Mesendoderm (in vitro differentiated cells): ENCODE measurements around the gene ZNF578. TPM values are rescaled to one million over a fixed set of nuclear protein-coding genes. Genes with fewer than 3 reads are reported as not detected.

Experiments used
- DNase-seq: peaks from one replicate; pipeline ENCODE4 v3.0.0; 2013
- H2AK5ac ChIP-seq: 2 replicates; pipeline ENCODE4 v1.6.1; 2013; ENCODE audit warnings: low read length, inconsistent platforms
- H2BK120ac ChIP-seq: 2 replicates; pipeline ENCODE4 v1.6.1; 2013; ENCODE audit warnings: low read depth, mild to moderate bottlenecking, low read length, moderate library complexity, mixed read lengths
- H2BK15ac ChIP-seq: replicated peaks from 2 replicates; pipeline ENCODE4 v1.6.1; 2013; ENCODE audit warnings: low read depth, mild to moderate bottlenecking, moderate library complexity
- H2BK5ac ChIP-seq: 2 replicates; pipeline ENCODE4 v1.6.1; 2013; ENCODE audit warnings: low read length, inconsistent platforms
- H3K18ac ChIP-seq: 2 replicates; pipeline ENCODE4 v1.6.1; 2013; ENCODE audit warnings: mild to moderate bottlenecking, low read length, mixed read lengths
- H3K23ac ChIP-seq: one replicate; pipeline ENCODE4 v1.6.1; 2013; ENCODE audit warnings: low read length
- H3K27ac ChIP-seq: 2 replicates; pipeline ENCODE4 v1.5.1; 2013; ENCODE audit warnings: low read depth, mild to moderate bottlenecking, inconsistent platforms, low read length, moderate library complexity
- H3K27me3 ChIP-seq: 2 replicates; pipeline ENCODE4 v1.6.1; 2013; ENCODE audit warnings: low read length, control low read depth, mild to moderate bottlenecking, inconsistent platforms; ENCODE audit not compliant: insufficient read depth, poor library complexity
- H3K36me3 ChIP-seq: 2 replicates; pipeline ENCODE4 v1.6.1; 2013; ENCODE audit warnings: low read length, inconsistent platforms; ENCODE audit not compliant: control insufficient read depth, insufficient read depth
- H3K4ac ChIP-seq: one replicate; pipeline ENCODE4 v1.6.1; 2013; ENCODE audit warnings: low read depth, mild to moderate bottlenecking, low read length, moderate library complexity
- H3K4me1 ChIP-seq: 2 replicates; pipeline ENCODE4 v1.6.1; 2013; ENCODE audit warnings: low read depth, low read length, inconsistent platforms; ENCODE audit not compliant: control insufficient read depth
- H3K4me2 ChIP-seq: 2 replicates; pipeline ENCODE4 v1.6.1; 2013; ENCODE audit warnings: low read length
- H3K4me3 ChIP-seq: 2 replicates; pipeline ENCODE4 v1.5.1; 2013; ENCODE audit warnings: mild to moderate bottlenecking, low read length
- H3K56ac ChIP-seq: one replicate; pipeline ENCODE4 v1.6.1; 2013; ENCODE audit warnings: low read length
- H3K79me1 ChIP-seq: 2 replicates; pipeline ENCODE4 v1.6.1; 2013; ENCODE audit warnings: low read length, inconsistent platforms
- H3K79me2 ChIP-seq: 2 replicates; pipeline ENCODE4 v1.6.1; 2013; ENCODE audit warnings: mild to moderate bottlenecking, low read length; ENCODE audit not compliant: control insufficient read depth, insufficient read depth
- H3K9ac ChIP-seq: 2 replicates; pipeline ENCODE4 v1.6.1; 2013; ENCODE audit warnings: low read length, inconsistent platforms
- H4K5ac ChIP-seq: one replicate; pipeline ENCODE4 v1.6.1; 2013; ENCODE audit warnings: low read length
- H4K8ac ChIP-seq: one replicate; pipeline ENCODE4 v1.6.1; 2013; ENCODE audit warnings: low read depth, mild to moderate bottlenecking, control low read depth, low read length, moderate library complexity
- WGBS: extraction: QIAGEN DNeasy Blood & Tissue Kit; methylation state at CpG from one replicate; pipeline ENCODE4 v1.1.7; 2013; ENCODE audit warnings: low lambda C conversion rate, missing lambda C conversion rate; ENCODE audit not compliant: insufficient coverage; ENCODE audit errors: extremely low coverage; 5-methylcytosine and 5-hydroxymethylcytosine counted together
- polyA plus RNA-seq, 2 experiments: library from polyadenylated mRNA; stranded (reverse); fragments of 200-250 nt; gene quantifications; one replicate each; pipeline ENCODE4 v1.2.3, GENCODE V29; 2013

Gene ZNF578
- 8.0 TPM for polyA plus RNA-seq (2013, experiment 1 of 2)
- polyA plus RNA-seq (2013, experiment 2 of 2) = 7.3 TPM

DNA sequence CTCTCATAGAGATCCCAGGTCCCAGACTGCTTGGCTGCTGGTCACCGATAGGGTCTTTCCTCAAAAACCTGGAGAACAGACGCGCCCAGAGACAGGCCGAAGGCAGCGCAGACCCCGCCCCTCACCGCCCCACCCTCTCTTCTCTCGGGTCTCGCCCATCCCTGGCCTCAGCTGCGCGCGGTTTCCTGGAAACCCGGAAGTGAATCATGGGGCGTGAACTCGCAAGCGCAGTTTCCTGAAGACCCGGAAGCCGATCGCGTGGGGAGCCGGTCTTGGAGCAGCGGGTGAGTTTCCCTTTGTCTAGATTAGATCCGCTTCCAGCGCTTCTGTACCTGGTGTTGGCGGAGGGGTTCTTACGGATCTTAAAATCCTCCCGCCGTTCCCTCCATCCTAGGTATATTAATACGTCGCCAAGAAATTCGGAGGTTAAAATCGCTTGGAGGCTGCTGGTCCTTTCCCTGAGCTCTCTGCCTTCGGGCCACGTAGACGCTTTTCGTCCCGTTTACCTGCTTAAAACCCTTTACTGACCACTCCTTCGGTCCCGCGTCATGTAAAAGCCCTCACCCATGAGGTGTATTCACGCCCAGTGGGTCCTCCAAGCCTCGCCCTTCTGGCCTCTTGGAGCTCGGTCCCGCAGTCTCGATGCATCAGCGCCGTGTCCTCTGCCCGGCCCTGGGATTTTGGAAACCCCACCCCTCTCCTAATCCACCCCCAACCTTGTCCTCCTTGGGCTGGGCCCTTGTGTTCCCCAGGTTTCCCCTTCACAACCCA lies at the start of gene ZNF578:
ZNF578 (plus strand) TSS at position 230 of the 771 bp plus-strand sequence. CDS start 48,293 bp downstream, outside the sequence.
- Histone ChIP-seq H4K5ac (no peak within 1 kb of the TSS), H2AK5ac (no peak within 1 kb of the TSS), H3K4me1 (no peaks in the 10 kb centered on the region), H3K18ac (no peak within 1 kb of the TSS), H3K4ac (no peak within 1 kb of the TSS), H3K23ac (no peak within 1 kb of the TSS), H3K4me2 (no peak within 1 kb of the TSS), H3K56ac (peak within 1 kb of the TSS; percentile 25), H3K79me1 (no peaks in the 10 kb centered on the region), H2BK15ac (no peak within 1 kb of the TSS), H3K79me2 (no peaks in the 10 kb centered on the region), H3K9ac (peak within 1 kb of the TSS; percentile 27), H3K27me3 (no peaks in the 10 kb centered on the region), H3K27ac (no peak within 1 kb of the TSS), H2BK5ac (no peak within 1 kb of the TSS), H4K8ac (peak within 1 kb of the TSS; percentile 42), H2BK120ac (no peak within 1 kb of the TSS), H3K36me3 (no peaks in the 10 kb centered on the region), H3K4me3 (peak within 1 kb of the TSS; percentile 45)
- peak; percentile 91 for DNase-seq
- WGBS = no CpG with 5 or more reads among the region's 48 CpGs

DNA sequence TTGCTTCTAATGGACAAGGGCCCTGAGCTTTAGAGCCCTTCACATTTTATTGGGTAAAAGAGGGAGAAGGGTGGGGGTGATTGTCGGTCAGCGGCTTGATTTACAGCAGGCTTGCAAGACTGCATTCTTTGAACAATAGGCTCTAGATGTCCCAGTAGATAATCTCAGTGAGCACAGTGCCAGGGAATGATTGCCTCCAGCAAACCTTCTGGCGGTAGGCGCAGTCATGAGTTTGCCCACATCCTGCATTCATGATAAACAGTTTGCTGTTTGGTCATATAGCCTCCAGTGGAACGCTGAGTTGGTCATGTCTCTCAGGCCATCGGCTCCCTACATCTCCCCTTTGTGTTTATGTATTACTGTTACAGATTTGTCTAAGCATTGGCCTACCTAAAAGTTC lies 43.1 kb upstream of the ZNF578 start:
- Histone ChIP-seq H3K36me3 (no peaks in the 10 kb centered on the region), H3K23ac (no peak overlapping the region), H3K79me1 (no peaks in the 10 kb centered on the region), H3K27ac (no peak overlapping the region), H2AK5ac (no peak overlapping the region), H3K4me3 (no peak overlapping the region), H3K56ac (no peak overlapping the region), H3K4ac (no peak overlapping the region), H2BK15ac (no peak overlapping the region), H3K18ac (no peak overlapping the region), H4K8ac (no peak overlapping the region), H3K4me1 (no peaks in the 10 kb centered on the region), H3K79me2 (no peaks in the 10 kb centered on the region), H2BK120ac (no peak overlapping the region), H4K5ac (no peak overlapping the region), H3K4me2 (no peak overlapping the region), H3K27me3 (no peaks in the 10 kb centered on the region), H2BK5ac (no peak overlapping the region), H3K9ac (no peak overlapping the region)
- WGBS = no CpG with 5 or more reads among the region's 6 CpGs
- no peak for DNase-seq

DNA sequence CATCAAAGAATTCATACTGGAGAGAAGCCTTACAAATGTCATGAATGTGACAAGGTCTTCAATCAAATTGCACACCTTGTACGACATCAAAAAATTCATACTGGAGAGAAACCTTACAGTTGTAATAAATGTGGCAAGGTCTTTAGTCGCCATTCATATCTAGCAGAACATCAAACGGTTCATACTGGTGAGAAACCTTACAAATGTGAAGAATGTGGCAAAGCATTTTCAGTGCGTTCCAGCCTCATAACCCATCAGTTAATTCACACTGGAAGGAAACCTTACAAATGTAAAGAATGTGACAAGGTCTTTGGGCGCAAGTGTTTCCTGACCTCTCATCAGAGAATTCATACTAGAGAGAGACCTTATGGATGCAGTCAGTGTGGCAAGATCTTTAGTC lies 37.6 kb upstream of the ZNF578 start:
- H3K27ac ChIP-seq = no peak overlapping the region
- H3K4me3 ChIP-seq = no peak overlapping the region
- no peak overlapping the region for H3K18ac ChIP-seq
- H3K4me2 ChIP-seq = no peak overlapping the region
- H2AK5ac ChIP-seq = no peak overlapping the region
- H3K4me1 ChIP-seq = no peaks in the 10 kb centered on the region
- H3K4ac ChIP-seq = no peak overlapping the region
- H3K27me3 ChIP-seq = no peaks in the 10 kb centered on the region
- no peak overlapping the region for H4K8ac ChIP-seq
- no peak overlapping the region for H2BK120ac ChIP-seq
- no peak overlapping the region for H4K5ac ChIP-seq
- H3K23ac ChIP-seq = no peak overlapping the region
- no peak overlapping the region for H2BK15ac ChIP-seq
- no peaks in the 10 kb centered on the region for H3K79me2 ChIP-seq
- no peak overlapping the region for H2BK5ac ChIP-seq
- no peaks in the 10 kb centered on the region for H3K79me1 ChIP-seq
- H3K9ac ChIP-seq = no peak overlapping the region
- no peak for DNase-seq
- no peak overlapping the region for H3K56ac ChIP-seq
- H3K36me3 ChIP-seq = no peaks in the 10 kb centered on the region
- WGBS = no CpG with 5 or more reads among the region's 5 CpGs

DNA sequence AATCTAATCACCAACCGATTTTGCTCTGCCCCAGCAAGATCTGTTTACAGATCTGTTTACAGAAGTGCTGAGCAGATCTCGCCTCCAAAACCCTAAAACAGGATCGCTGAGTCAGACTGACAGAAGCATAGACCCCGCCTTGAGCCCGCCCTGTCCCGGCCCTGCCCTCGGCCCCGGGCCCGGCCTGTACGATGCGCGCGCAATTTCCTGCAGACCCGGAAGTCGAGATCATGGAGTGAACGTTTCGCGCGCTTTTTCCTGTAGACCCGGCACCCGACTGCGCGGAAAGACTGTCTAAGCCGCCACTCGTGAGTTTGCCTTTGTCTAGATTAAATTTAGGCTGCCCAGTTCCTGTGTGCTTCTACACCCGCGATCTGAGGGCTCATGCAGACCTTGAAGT lies 24.4 kb upstream of the ZNF578 start, which contains the start of gene ZNF534:
ZNF534 (plus strand) TSS at position 212 of the 400 bp plus-strand sequence. CDS start 2,327 bp downstream, outside the sequence.
- H3K9ac ChIP-seq = no peak within 1 kb of the TSS
- H3K23ac ChIP-seq = no peak within 1 kb of the TSS
- no peak for DNase-seq
- no peak within 1 kb of the TSS for H3K4me3 ChIP-seq
- no peak within 1 kb of the TSS for H4K8ac ChIP-seq
- no peak within 1 kb of the TSS for H4K5ac ChIP-seq
- H3K56ac ChIP-seq = no peak within 1 kb of the TSS
- no peaks in the 10 kb centered on the region for H3K36me3 ChIP-seq
- H3K18ac ChIP-seq = no peak within 1 kb of the TSS
- no peak within 1 kb of the TSS for H2AK5ac ChIP-seq
- H3K4ac ChIP-seq = no peak within 1 kb of the TSS
- no peak within 1 kb of the TSS for H2BK15ac ChIP-seq
- WGBS = no CpG with 5 or more reads among the region's 27 CpGs
- H3K4me1 ChIP-seq = no peaks in the 10 kb centered on the region
- no peak within 1 kb of the TSS for H3K27ac ChIP-seq
- no peaks in the 10 kb centered on the region for H3K79me2 ChIP-seq
- no peak within 1 kb of the TSS for H2BK120ac ChIP-seq
- H3K79me1 ChIP-seq = no peaks in the 10 kb centered on the region
- H2BK5ac ChIP-seq = no peak within 1 kb of the TSS
- no peaks in the 10 kb centered on the region for H3K27me3 ChIP-seq
- H3K4me2 ChIP-seq = no peak within 1 kb of the TSS

DNA sequence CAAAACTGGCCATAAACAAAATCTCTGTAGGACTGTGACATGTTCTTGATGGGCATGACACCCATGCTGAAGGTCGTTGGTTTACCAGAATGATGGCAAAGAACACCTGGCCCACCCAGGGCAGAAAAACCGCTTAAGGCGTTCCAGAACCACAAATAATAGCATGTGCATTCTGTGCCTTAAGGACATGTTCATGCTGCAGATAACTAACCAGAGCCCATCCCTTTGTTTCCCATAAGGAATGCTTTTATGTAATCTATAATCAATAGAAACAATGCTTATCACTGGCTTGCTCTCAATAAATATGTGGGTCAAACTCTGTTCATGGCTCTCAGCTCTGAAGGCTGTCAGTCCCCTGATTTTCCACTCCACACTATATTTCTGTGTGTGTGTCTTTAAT lies 11.2 kb upstream of the ZNF578 start:
- H3K79me2 ChIP-seq = no peaks in the 10 kb centered on the region
- no peak overlapping the region for H2BK120ac ChIP-seq
- H3K79me1 ChIP-seq = no peaks in the 10 kb centered on the region
- H2BK5ac ChIP-seq = no peak overlapping the region
- no peak overlapping the region for H3K4me3 ChIP-seq
- H3K36me3 ChIP-seq = no peaks in the 10 kb centered on the region
- H4K8ac ChIP-seq = no peak overlapping the region
- no peak overlapping the region for H2AK5ac ChIP-seq
- no peak overlapping the region for H3K18ac ChIP-seq
- no CpG with 5 or more reads among the region's 3 CpGs for WGBS
- no peak overlapping the region for H3K4ac ChIP-seq
- no peak overlapping the region for H3K27ac ChIP-seq
- no peak overlapping the region for H3K56ac ChIP-seq
- H4K5ac ChIP-seq = no peak overlapping the region
- H3K23ac ChIP-seq = no peak overlapping the region
- no peak overlapping the region for H2BK15ac ChIP-seq
- no peaks in the 10 kb centered on the region for H3K4me1 ChIP-seq
- H3K27me3 ChIP-seq = no peaks in the 10 kb centered on the region
- no peak for DNase-seq
- no peak overlapping the region for H3K4me2 ChIP-seq
- no peak overlapping the region for H3K9ac ChIP-seq
